GM23248 (cell line): ENCODE data around the gene ADGRF5. TPM values are rescaled to one million over a fixed set of nuclear protein-coding genes. Genes with fewer than 3 reads are reported as not detected.

ENCODE experiments used
- DNase-seq: peaks from one replicate; pipeline ENCODE4 v3.0.0-alpha.2; 2015
- H2AFZ ChIP-seq: fragments of 200-600 bp; sonication (generic); 2 replicates; pipeline ENCODE4 v1.6.1; 2016; ENCODE audit warnings: antibody characterized with exemption
- H3F3A ChIP-seq: fragments of 200-600 bp; sonication (generic); 2 replicates; pipeline ENCODE4 v1.6.1; 2016; ENCODE audit warnings: mild to moderate bottlenecking, antibody characterized with exemption, mixed run types; ENCODE audit not compliant: insufficient read depth
- H3K27ac ChIP-seq: fragments of 200-600 bp; sonication (generic); 2 replicates; pipeline ENCODE4 v1.5.1; 2016; ENCODE audit warnings: mild to moderate bottlenecking
- H3K27me3 ChIP-seq: fragments of 200-600 bp; sonication (generic); replicated peaks from 2 replicates; pipeline ENCODE4 v1.6.1; 2016; ENCODE audit warnings: mild to moderate bottlenecking; ENCODE audit not compliant: insufficient read depth
- H3K36me3 ChIP-seq: fragments of 200-600 bp; sonication (generic); 2 replicates; pipeline ENCODE4 v1.6.1; 2016; ENCODE audit warnings: low read depth, mild to moderate bottlenecking
- H3K4me1 ChIP-seq: fragments of 200-600 bp; sonication (generic); 2 replicates; pipeline ENCODE4 v1.6.1; 2016; ENCODE audit warnings: mild to moderate bottlenecking; ENCODE audit not compliant: insufficient read depth
- H3K4me2 ChIP-seq: fragments of 200-600 bp; sonication (generic); one replicate; pipeline ENCODE4 v1.6.1; 2016; ENCODE audit warnings: mild to moderate bottlenecking; ENCODE audit not compliant: unreplicated experiment
- H3K4me3 ChIP-seq: fragments of 200-600 bp; sonication (generic); 2 replicates; pipeline ENCODE4 v1.5.1; 2016; ENCODE audit warnings: mild to moderate bottlenecking
- H3K79me2 ChIP-seq: fragments of 200-600 bp; sonication (generic); 2 replicates; pipeline ENCODE4 v1.6.1; 2016; ENCODE audit warnings: mild to moderate bottlenecking; ENCODE audit not compliant: insufficient read depth
- H3K9ac ChIP-seq: fragments of 200-600 bp; sonication (generic); 2 replicates; pipeline ENCODE4 v1.6.1; 2016; ENCODE audit warnings: mild to moderate bottlenecking
- H3K9me2 ChIP-seq: fragments of 200-600 bp; sonication (generic); 2 replicates; pipeline ENCODE4 v1.6.1; 2016; ENCODE audit warnings: mixed run types, mild to moderate bottlenecking, moderate library complexity; ENCODE audit not compliant: insufficient read depth
- H3K9me3 ChIP-seq: fragments of 200-600 bp; sonication (generic); one replicate; pipeline ENCODE4 v1.6.1; 2017; ENCODE audit warnings: low read depth
- H4K20me1 ChIP-seq: fragments of 200-600 bp; sonication (generic); 2 replicates; pipeline ENCODE4 v1.6.0; 2016; ENCODE audit not compliant: insufficient read depth
- EZH2 ChIP-seq: fragments of 200-600 bp; sonication (generic); IDR thresholded peaks from 2 replicates; pipeline ENCODE4 v1.6.1; 2018; ENCODE audit warnings: antibody characterized with exemption, mild to moderate bottlenecking; ENCODE audit not compliant: insufficient read depth, poor library complexity, severe bottlenecking
- EZH2phosphoT487 ChIP-seq: fragments of 200-600 bp; sonication (generic); IDR thresholded peaks from 2 replicates; pipeline ENCODE4 v1.6.1; 2018; ENCODE audit warnings: antibody characterized with exemption, moderate library complexity, mild to moderate bottlenecking, low read depth; ENCODE audit not compliant: insufficient read depth
- WGBS, 2 experiments: methylation state at CpG; one replicate each; pipeline ENCODE4 v1.1.6; 2015 to 2017; ENCODE audit warnings: low lambda C conversion rate in 2 of 2, low coverage in 1 of 2; ENCODE audit errors: missing lambda C conversion rate in 2 of 2; 5-methylcytosine and 5-hydroxymethylcytosine counted together
- in situ Hi-C: fragments of 300-500 bp; cut with MboI; formaldehyde crosslinking; loops from 2 replicates; pipeline ENCODE4 v1.15.0; 2020
- polyA plus RNA-seq: library from polyadenylated mRNA; unstranded; fragments of >200 nt; fragmentation: Nextera tagmentation; extraction: Ambion mirVana; gene quantifications from 2 replicates; pipeline ENCODE4 v1.2.1, GENCODE V29; 2016
- total RNA-seq: library from RNA; depleted of rRNA; stranded (reverse); fragments of >200 nt; shearing (Covaris generic); gene quantifications from 2 replicates; pipeline ENCODE4 v1.2.3, GENCODE V29; 2014; rRNA removed

The ADGRF5 gene
- total RNA-seq (0.13 and 0.65 TPM in 2 replicates), polyA plus RNA-seq (0.28 and 0.29 TPM in 2 replicates)

- Histone ChIP-seq H3F3A (0 out of 2 replicates have a peak, but pooled peaks cover 5% of the 10 kb centered on the region), H3K36me3 (no peaks in the 10 kb centered on the region), H3K4me2 (no peak within 1 kb of the TSS), H3K9me3 (no peaks in the 10 kb centered on the region), H3K27me3 (no peaks in the 10 kb centered on the region), H4K20me1 (no peaks in the 10 kb centered on the region), H3K9me2 (no peaks in the 10 kb centered on the region), H3K27ac (no peak within 1 kb of the TSS), H3K9ac (no peak within 1 kb of the TSS), H2AFZ (no peak within 1 kb of the TSS), H3K4me1 (peaks cover 10% of the 10 kb centered on the region; the same call in 1 of the 2 replicates), H3K79me2 (no peaks in the 10 kb centered on the region), H3K4me3 (no peak within 1 kb of the TSS)
- 67 to 81% methylated on average over 13 of the region's 13 CpGs for WGBS, 2 experiments
- DNase-seq = no peak
- in situ Hi-C loops = no loop called here
- TF ChIP-seq EZH2phosphoT487 = no peak
- TF ChIP-seq EZH2 = no peak
These were observed at the start of gene ADGRF5 for GRCh38 chr6:46921731-46922130. ADGRF5 (minus strand) TSS chr6:46921938; CDS start chr6:46906762, 15,176 bp downstream.

GRCh38 chr6:46969206-46969605 is 47.5 kb upstream of the ADGRF5 start:
- H3K4me3 ChIP-seq = no peak overlapping the region
- no peak for TF ChIP-seq EZH2
- no peak for TF ChIP-seq EZH2phosphoT487
- H3K79me2 ChIP-seq = no peaks in the 10 kb centered on the region
- no peaks in the 10 kb centered on the region for H3K9me3 ChIP-seq
- in situ Hi-C loops = no loop called here
- H3K36me3 ChIP-seq = no peaks in the 10 kb centered on the region
- 3 to 4% methylated on average over 1 of the region's 1 CpG for WGBS, 2 experiments
- no peak overlapping the region for H3K27ac ChIP-seq
- H3K9ac ChIP-seq = no peak overlapping the region
- H3K4me1 ChIP-seq = no peaks in the 10 kb centered on the region
- DNase-seq = no peak
- no peaks in the 10 kb centered on the region for H4K20me1 ChIP-seq
- no peaks in the 10 kb centered on the region for H3K9me2 ChIP-seq
- H2AFZ ChIP-seq = no peak overlapping the region
- H3F3A ChIP-seq = no peaks in the 10 kb centered on the region
- 0 out of 2 replicates have a peak, but pooled peaks cover 4% of the 10 kb centered on the region for H3K27me3 ChIP-seq
- no peak overlapping the region for H3K4me2 ChIP-seq

- TF ChIP-seq EZH2 (no peak), EZH2phosphoT487 (no peak)
- no peak overlapping the region for H3K4me3 ChIP-seq
These were observed 46.1 kb upstream of the ADGRF5 start for GRCh38 chr6:46967826-46968349.

GRCh38 chr6:46964716-46965519 is 43.2 kb upstream of the ADGRF5 start:
- H3K4me3 ChIP-seq = no peak overlapping the region
- H3K27me3 ChIP-seq = 0 out of 2 replicates have a peak, but pooled peaks cover 5% of the 10 kb centered on the region
- no peaks in the 10 kb centered on the region for H3K9me2 ChIP-seq
- H3K9me3 ChIP-seq = no peaks in the 10 kb centered on the region
- H3F3A ChIP-seq = no peaks in the 10 kb centered on the region
- no peaks in the 10 kb centered on the region for H3K4me1 ChIP-seq
- no peaks in the 10 kb centered on the region for H3K36me3 ChIP-seq
- no peak overlapping the region for H3K9ac ChIP-seq
- in situ Hi-C loops = no loop called here
- peak; percentile 27 for DNase-seq
- no peaks in the 10 kb centered on the region for H4K20me1 ChIP-seq
- H3K4me2 ChIP-seq = no peak overlapping the region
- no peak for TF ChIP-seq EZH2
- no peak for TF ChIP-seq EZH2phosphoT487
- H2AFZ ChIP-seq = no peak overlapping the region
- H3K79me2 ChIP-seq = no peaks in the 10 kb centered on the region
- WGBS, 2 experiments = 37 to 40% methylated on average over 12 of the region's 12 CpGs
- no peak overlapping the region for H3K27ac ChIP-seq

More at GRCh38 chr6:46967826-46968349, 46.1 kb upstream of the ADGRF5 start:
- H4K20me1 ChIP-seq = no peaks in the 10 kb centered on the region
- no peaks in the 10 kb centered on the region for H3K4me1 ChIP-seq
- no peaks in the 10 kb centered on the region for H3K36me3 ChIP-seq
- H3F3A ChIP-seq = no peaks in the 10 kb centered on the region
- no peaks in the 10 kb centered on the region for H3K9me2 ChIP-seq
- H2AFZ ChIP-seq = no peak overlapping the region
- no peaks in the 10 kb centered on the region for H3K79me2 ChIP-seq
- no peak for DNase-seq
- no peak overlapping the region for H3K27ac ChIP-seq
- H3K9ac ChIP-seq = no peak overlapping the region
- H3K27me3 ChIP-seq = 0 out of 2 replicates have a peak, but pooled peaks cover 3% of the 10 kb centered on the region
- H3K9me3 ChIP-seq = no peaks in the 10 kb centered on the region
- no peak overlapping the region for H3K4me2 ChIP-seq
- in situ Hi-C loops = no loop called here
